Gastroesophageal sphincter (tissue), 4 donors: ENCODE measurements around the gene KRT15. TPM values are rescaled to one million over a fixed set of nuclear protein-coding genes. Genes with fewer than 3 reads are reported as not detected.
"Not testable (repeated sequence)": the region's sequence is repeated elsewhere in the genome, so short reads cannot be mapped to it uniquely, and the experiment has no call there.

Experiments
- ATAC-seq: fragments of 150-250 bp; one replicate; pipeline ENCODE4 v1.9.1; 2016; ENCODE audit warnings: mild to moderate bottlenecking, moderate library complexity
- H3K27ac ChIP-seq, 4 donors: fragments of 200-600 bp; sonication (generic) in 3 of 4; 1 replicate in 3 of 4; 2 replicates in 1 of 4; pipeline ENCODE4 v1.5.1; 2016 to 2019
- H3K27me3 ChIP-seq: fragments of 200-600 bp; sonication (generic); one replicate; pipeline ENCODE4 v1.5.1; 2019
- H3K36me3 ChIP-seq, 2 donors: fragments of 200-600 bp; sonication (generic); one replicate each; pipeline ENCODE4 v1.5.1; 2019; ENCODE audit warnings: control low read depth in 1 of 2
- H3K4me1 ChIP-seq, 3 donors: fragments of 200-600 bp; sonication (generic); 1 replicate in 2 of 3; 2 replicates in 1 of 3; pipeline ENCODE4 v1.5.1; 2016 to 2019; ENCODE audit warnings: control low read depth in 2 of 3
- H3K4me3 ChIP-seq, 2 donors: fragments of 200-600 bp; sonication (generic); one replicate each; pipeline ENCODE4 v1.5.1; 2019; ENCODE audit warnings: mild to moderate bottlenecking in 1 of 2, moderate library complexity in 1 of 2
- H3K9me3 ChIP-seq, 3 donors: fragments of 200-600 bp; sonication (generic); one replicate each; pipeline ENCODE4 v1.5.1; 2017 to 2019; ENCODE audit warnings: control low read depth in 2 of 3
- EP300 ChIP-seq: sonication (generic); formaldehyde crosslinking; IDR thresholded peaks from one replicate; pipeline ENCODE4 v1.6.1; 2017; ENCODE audit warnings: antibody characterized with exemption, mild to moderate bottlenecking
- POLR2A ChIP-seq, 2 donors: fragments of 450-650 bp; IDR thresholded peaks; one replicate each; pipeline ENCODE4 v1.6.1; 2017; ENCODE audit warnings: antibody characterized with exemption in 2 of 2, mild to moderate bottlenecking in 2 of 2, moderate library complexity in 1 of 2
- POLR2AphosphoS5 ChIP-seq: sonication (generic); formaldehyde crosslinking; IDR thresholded peaks from one replicate; pipeline ENCODE4 v1.6.1; 2017; ENCODE audit warnings: antibody characterized with exemption
- WGBS, 2 donors: methylation state at CpG; one replicate each; pipeline ENCODE4 v1.1.5; 2018; ENCODE audit warnings: low coverage in 1 of 2; 5-methylcytosine and 5-hydroxymethylcytosine counted together
- total RNA-seq, 4 donors: library from RNA; depleted of rRNA; stranded (reverse); fragments of >200 nt; gene quantifications; one replicate each; pipeline ENCODE4 v1.1.0, GENCODE V29; 2016
- TF ChIP-seq, protein P1 (sequence below), 4 experiments: fragments of 200-600 bp in 2 of 4; fragments of 450-650 bp in 2 of 4; sonication (generic) in 1 of 4; IDR thresholded peaks; one replicate each; pipeline ENCODE4 v1.5.1; 2017 to 2019; ENCODE audit warnings: antibody characterized with exemption in 4 of 4, mild to moderate bottlenecking in 2 of 4, moderate library complexity in 2 of 4

The KRT15 gene
- total RNA-seq, 4 donors from 2014 or later = 1.2 to 129 (median 4.2) TPM

DNA sequence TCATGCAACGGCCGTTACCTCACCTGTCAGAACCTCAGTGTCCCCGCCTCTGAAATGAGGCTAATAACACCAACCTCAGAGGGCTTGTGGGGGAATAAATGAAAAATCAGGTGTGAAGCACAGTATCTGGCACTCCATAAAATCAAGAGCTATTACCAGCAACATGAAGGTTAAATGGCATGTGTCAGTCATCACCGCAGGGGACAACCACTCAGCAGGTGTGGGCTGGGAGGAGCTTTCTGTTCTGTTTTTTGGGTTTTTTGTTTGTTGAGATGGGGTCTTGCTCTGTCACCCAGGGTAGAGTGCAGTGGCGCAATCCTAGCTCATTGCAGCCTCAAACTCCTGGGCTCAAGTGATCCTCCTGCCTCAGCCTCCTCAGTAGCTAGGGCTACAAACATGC lies 26.2 kb upstream of the KRT15 start:
- Histone ChIP-seq H3K4me3 (no peak overlapping the region), H3K36me3 (no peaks in the 10 kb centered on the region), H3K9me3 (peaks cover 0 to 10% (median 0%) of the 10 kb centered on the region in 3 donors), H3K4me1 (peaks cover 0 to 24% (median 13%) of the 10 kb centered on the region in 3 donors), H3K27ac (no peak overlapping the region), H3K27me3 (no peaks in the 10 kb centered on the region)
- no peak for ATAC-seq
- TF ChIP-seq EP300 (no peak), POLR2A (IDR thresholded peaks at IDR 0.05) (no peak), POLR2AphosphoS5 (no peak)
- TF ChIP-seq, protein P1, sequence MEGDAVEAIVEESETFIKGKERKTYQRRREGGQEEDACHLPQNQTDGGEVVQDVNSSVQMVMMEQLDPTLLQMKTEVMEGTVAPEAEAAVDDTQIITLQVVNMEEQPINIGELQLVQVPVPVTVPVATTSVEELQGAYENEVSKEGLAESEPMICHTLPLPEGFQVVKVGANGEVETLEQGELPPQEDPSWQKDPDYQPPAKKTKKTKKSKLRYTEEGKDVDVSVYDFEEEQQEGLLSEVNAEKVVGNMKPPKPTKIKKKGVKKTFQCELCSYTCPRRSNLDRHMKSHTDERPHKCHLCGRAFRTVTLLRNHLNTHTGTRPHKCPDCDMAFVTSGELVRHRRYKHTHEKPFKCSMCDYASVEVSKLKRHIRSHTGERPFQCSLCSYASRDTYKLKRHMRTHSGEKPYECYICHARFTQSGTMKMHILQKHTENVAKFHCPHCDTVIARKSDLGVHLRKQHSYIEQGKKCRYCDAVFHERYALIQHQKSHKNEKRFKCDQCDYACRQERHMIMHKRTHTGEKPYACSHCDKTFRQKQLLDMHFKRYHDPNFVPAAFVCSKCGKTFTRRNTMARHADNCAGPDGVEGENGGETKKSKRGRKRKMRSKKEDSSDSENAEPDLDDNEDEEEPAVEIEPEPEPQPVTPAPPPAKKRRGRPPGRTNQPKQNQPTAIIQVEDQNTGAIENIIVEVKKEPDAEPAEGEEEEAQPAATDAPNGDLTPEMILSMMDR (IDR thresholded peaks at IDR 0.05) = no peak
- 75 to 100% methylated on average over 1 to 2 of the region's 5 CpGs for WGBS, 2 donors

DNA sequence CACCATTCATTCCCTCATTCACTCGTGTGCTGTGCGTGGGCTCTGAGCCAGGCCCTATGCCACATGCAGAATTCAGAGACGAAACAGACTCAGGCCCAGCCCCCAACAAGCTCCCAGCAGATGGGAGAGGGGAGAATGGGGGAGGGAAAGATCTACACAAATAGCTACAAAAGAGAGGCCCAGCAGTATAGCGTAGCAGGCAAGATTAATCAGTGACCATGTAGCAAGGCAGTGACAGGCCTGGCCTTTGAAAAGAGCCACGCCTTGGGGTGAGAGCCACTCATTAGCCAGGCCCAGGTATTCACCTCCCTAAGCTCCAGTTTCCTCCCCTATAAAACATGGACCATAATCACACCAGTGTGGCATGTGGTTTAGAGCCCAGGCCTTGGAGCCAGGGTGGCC lies 25.8 kb upstream of the KRT15 start:
- Histone ChIP-seq H3K27ac (no peak overlapping the region), H3K36me3 (no peaks in the 10 kb centered on the region), H3K4me3 (no peak overlapping the region), H3K4me1 (peaks cover 0 to 21% (median 13%) of the 10 kb centered on the region in 3 donors), H3K9me3 (peaks cover 0 to 10% (median 0%) of the 10 kb centered on the region in 3 donors), H3K27me3 (no peaks in the 10 kb centered on the region)
- 32 to 71% methylated on average over 2 to 3 of the region's 5 CpGs for WGBS, 2 donors
- no peak for TF ChIP-seq POLR2AphosphoS5
- no peak for TF ChIP-seq POLR2A (IDR thresholded peaks at IDR 0.05)
- TF ChIP-seq EP300 = no peak
- TF ChIP-seq, protein P1 (IDR thresholded peaks at IDR 0.05) = no peak
- ATAC-seq = no peak

DNA sequence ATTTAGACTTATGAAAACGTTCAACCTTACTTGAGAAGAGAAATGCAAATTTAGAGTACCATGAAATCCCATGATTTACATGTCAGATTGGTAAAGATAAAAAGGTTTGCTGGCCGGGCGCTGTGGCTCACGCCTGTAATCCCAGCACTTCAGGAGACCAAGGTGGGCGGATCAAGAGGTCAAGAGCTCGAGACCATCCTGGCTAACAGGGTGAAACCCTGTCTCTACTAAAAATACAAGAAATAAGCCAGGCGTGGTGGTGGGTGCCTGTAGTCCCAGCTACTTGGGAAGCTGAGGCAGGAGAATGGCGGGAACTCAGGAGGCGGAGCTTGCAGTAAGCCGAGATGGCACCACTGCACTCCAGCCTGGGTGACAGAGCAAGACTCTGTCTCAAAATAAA lies 24.1 kb upstream of the KRT15 start:
- not testable (repeated sequence) for H3K36me3 ChIP-seq, ATAC-seq, H3K27ac ChIP-seq, H3K27me3 ChIP-seq, H3K4me1 ChIP-seq, H3K9me3 ChIP-seq, H3K4me3 ChIP-seq
- 78 to 91% methylated on average over 9 to 10 of the region's 10 CpGs for WGBS, 2 donors

DNA sequence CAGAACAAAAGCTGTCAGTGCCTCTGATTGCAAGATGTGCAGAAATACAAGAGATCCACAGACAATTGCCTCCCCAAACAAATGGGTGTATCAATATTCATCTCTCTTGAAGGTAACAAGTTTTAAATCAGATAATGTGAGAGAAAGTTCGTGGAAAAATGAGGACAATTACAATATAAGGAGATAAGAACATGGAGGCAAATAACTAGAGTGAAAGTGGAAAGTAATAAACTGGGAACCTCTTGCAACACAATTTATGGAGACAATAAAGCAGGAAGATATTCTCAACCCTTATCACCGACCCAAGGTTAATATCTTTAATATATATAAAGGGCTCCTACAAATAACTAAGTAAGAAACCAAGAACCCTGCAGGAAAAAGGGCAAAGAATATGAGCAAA lies 23.7 kb upstream of the KRT15 start:
- Histone ChIP-seq H3K9me3 (peaks cover 0 to 10% (median 0%) of the 10 kb centered on the region in 3 donors), H3K27ac (no peak overlapping the region), H3K4me1 (no peaks in the 10 kb centered on the region), H3K27me3 (no peaks in the 10 kb centered on the region), H3K4me3 (no peak overlapping the region), H3K36me3 (no peaks in the 10 kb centered on the region)
- TF ChIP-seq POLR2AphosphoS5 (no peak), EP300 (no peak), POLR2A (IDR thresholded peaks at IDR 0.05) (no peak)
- TF ChIP-seq, protein P1 (IDR thresholded peaks at IDR 0.05) = no peak
- ATAC-seq = no peak
- 76 to 100% methylated on average over 2 of the region's 2 CpGs for WGBS, 2 donors

DNA sequence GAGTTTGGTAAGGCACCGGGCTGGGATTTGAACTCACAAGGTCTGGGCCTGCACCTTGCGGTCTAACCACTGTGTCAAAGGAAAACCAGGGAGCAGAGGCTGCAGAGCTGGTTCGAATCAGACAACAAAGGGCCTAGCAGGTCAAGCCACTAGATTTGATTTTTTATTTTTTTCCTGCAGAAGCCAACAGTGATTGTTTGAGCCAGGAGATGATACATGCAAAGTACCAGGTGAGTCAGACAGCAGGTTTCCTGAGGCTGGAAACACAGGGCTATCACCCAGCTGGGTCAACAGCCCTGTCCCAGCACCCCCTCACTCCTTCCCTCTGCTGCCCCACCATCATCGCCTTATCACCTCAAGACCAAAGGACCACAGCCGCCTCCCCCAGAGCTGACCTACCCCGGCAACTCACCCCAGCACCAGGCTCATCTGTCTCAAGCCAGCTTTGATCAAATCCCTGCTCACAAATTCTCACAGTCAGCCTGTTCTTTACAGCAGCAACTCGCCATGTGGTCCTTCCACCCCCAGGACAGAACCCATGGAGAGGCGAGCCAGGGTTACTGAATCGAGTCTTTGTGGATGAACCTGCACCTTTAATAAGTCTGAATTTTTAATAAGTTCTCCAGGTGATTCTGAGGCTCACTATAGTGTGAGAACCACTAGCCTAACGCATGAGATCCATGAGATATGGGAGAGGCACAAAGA lies 22.4 kb upstream of the KRT15 start:
- Histone ChIP-seq H3K27me3 (peaks cover 3% of the 10 kb centered on the region), H3K4me1 (no peaks in the 10 kb centered on the region), H3K4me3 (no peak overlapping the region), H3K27ac (no peak overlapping the region), H3K36me3 (no peaks in the 10 kb centered on the region), H3K9me3 (no peaks in the 10 kb centered on the region)
- WGBS, 2 donors = 100% methylated on average over 2 of the region's 10 CpGs
- no peak for ATAC-seq
- TF ChIP-seq POLR2AphosphoS5 = no peak
- no peak for TF ChIP-seq EP300
- TF ChIP-seq, protein P1 (IDR thresholded peaks at IDR 0.05) = no peak
- TF ChIP-seq POLR2A (IDR thresholded peaks at IDR 0.05) = no peak
